NCI-H146 treated with DMSO at 0.1 percent for 48 hours (cell line): Measurements from ENCODE around the gene CNGB1.
"Not testable (repeated sequence)": the region's sequence is repeated elsewhere in the genome, so short reads cannot be mapped to it uniquely, and the experiment has no call there.

Experiments used
- DNase-seq: peaks from one replicate; lab custom pipeline; 2025; ENCODE audit not compliant: unreplicated experiment; lab: John Stamatoyannopoulos, UW

The CNGB1 gene

GRCh38 chr16:57837305-57838125, 133.4 kb downstream of the CNGB1 start:
- DNase-seq = no peak

DNA sequence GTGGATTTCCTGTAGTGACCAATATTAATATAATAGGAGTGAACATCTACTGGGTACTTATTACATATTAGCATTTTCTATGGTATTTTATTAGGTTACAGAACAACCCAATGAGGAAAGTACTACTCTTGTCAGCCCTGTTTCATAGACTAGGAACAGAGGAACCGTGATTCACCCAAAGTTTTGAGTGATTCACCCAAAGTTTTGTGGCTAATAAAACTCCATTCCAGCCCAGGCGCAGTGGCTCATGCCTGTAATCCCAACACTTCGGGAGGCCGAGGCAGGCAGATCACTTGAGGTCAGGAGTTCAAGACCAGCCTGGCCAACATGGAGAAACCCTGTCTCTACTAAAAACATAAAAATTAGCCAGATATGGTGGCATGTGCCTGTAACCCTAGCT, 135.5 kb downstream of the CNGB1 start:
- not testable (repeated sequence) for DNase-seq

DNA sequence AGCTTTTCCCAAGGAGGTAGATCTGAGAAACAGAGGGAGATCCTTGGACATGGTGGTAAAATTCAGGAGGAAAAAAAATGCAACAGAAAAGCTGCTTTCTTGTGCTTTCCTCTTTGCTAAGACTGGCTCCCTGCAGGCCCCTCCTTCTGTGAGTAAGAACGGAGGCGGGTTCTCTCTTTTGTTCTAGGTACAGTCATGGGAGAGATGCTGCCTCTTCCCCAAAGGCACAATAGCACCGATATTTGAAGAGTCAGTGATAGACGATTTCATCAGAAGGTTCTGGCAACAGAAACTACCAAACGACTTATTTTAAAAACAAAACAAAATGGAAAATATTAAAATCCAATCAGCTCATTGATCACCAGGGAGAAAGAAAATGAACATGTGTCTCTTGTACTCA, 136.0 kb downstream of the CNGB1 start:
- DNase-seq = no peak
